ES-I3 (cell line): ENCODE results near the gene ADAMTSL2.

Source experiments
- H3K36me3 ChIP-seq: 2 replicates; pipeline ENCODE4 v1.6.1; 2013; ENCODE audit warnings: mild to moderate bottlenecking, low read length, control low read depth, moderate library complexity; ENCODE audit not compliant: insufficient read depth
- H3K4me1 ChIP-seq: 2 replicates; pipeline ENCODE4 v1.6.1; 2013; ENCODE audit warnings: mild to moderate bottlenecking, control low read depth, low read length; ENCODE audit not compliant: insufficient read depth
- H3K9ac ChIP-seq: 2 replicates; pipeline ENCODE4 v1.6.1; 2013; ENCODE audit warnings: low read depth, mild to moderate bottlenecking, low read length, moderate library complexity
- H3K9me3 ChIP-seq: 2 replicates; pipeline ENCODE4 v1.6.1; 2013; ENCODE audit warnings: mild to moderate bottlenecking, low read length, moderate library complexity; ENCODE audit not compliant: control insufficient read depth, insufficient read depth

The ADAMTSL2 gene

GRCh38 chr9:133581011-133581410 lies 46.5 kb downstream of the ADAMTSL2 start:
- H3K9me3 ChIP-seq, result no peaks in the 10 kb centered on the region
- peaks cover 27% of the 10 kb centered on the region for H3K4me1 ChIP-seq
- no peak overlapping the region for H3K9ac ChIP-seq
- no peaks in the 10 kb centered on the region for H3K36me3 ChIP-seq

- Histone ChIP-seq H3K9me3 (no peaks in the 10 kb centered on the region), H3K4me1 (peaks cover 30% of the 10 kb centered on the region), H3K9ac (no peak overlapping the region), H3K36me3 (no peaks in the 10 kb centered on the region)
Observed at GRCh38 chr9:133581513-133582343, 47.2 kb downstream of the ADAMTSL2 start.

- Histone ChIP-seq H3K9me3 (no peaks in the 10 kb centered on the region), H3K9ac (no peak overlapping the region), H3K4me1 (peaks cover 26% of the 10 kb centered on the region), H3K36me3 (no peaks in the 10 kb centered on the region)
Observed at GRCh38 chr9:133582501-133583045, 48.1 kb downstream of the ADAMTSL2 start.

- Histone ChIP-seq H3K9me3 (no peaks in the 10 kb centered on the region), H3K36me3 (no peaks in the 10 kb centered on the region), H3K9ac (no peak overlapping the region), H3K4me1 (peaks cover 26% of the 10 kb centered on the region)
Observed at GRCh38 chr9:133583111-133583510, 48.6 kb downstream of the ADAMTSL2 start.

GRCh38 chr9:133583586-133583985 lies 49.1 kb downstream of the ADAMTSL2 start:
- H3K4me1 ChIP-seq, result peaks cover 26% of the 10 kb centered on the region
- no peaks in the 10 kb centered on the region for H3K36me3 ChIP-seq
- H3K9me3 ChIP-seq, result no peaks in the 10 kb centered on the region
- H3K9ac ChIP-seq, result no peak overlapping the region

- H3K4me1 ChIP-seq, result peaks cover 26% of the 10 kb centered on the region
- H3K36me3 ChIP-seq, result no peaks in the 10 kb centered on the region
- no peak overlapping the region for H3K9ac ChIP-seq
- no peaks in the 10 kb centered on the region for H3K9me3 ChIP-seq
Observed at GRCh38 chr9:133584167-133584558, 49.7 kb downstream of the ADAMTSL2 start.

GRCh38 chr9:133584559-133585476 lies 50.3 kb downstream of the ADAMTSL2 start:
- Histone ChIP-seq H3K36me3 (no peaks in the 10 kb centered on the region), H3K9me3 (no peaks in the 10 kb centered on the region), H3K9ac (no peak overlapping the region), H3K4me1 (peaks cover 26% of the 10 kb centered on the region)

GRCh38 chr9:133585481-133586351 lies 51.2 kb downstream of the ADAMTSL2 start:
- no peaks in the 10 kb centered on the region for H3K36me3 ChIP-seq
- H3K9ac ChIP-seq, result no peak overlapping the region
- peaks cover 26% of the 10 kb centered on the region for H3K4me1 ChIP-seq

GRCh38 chr9:133587051-133587450 lies 52.5 kb downstream of the ADAMTSL2 start:
- Histone ChIP-seq H3K4me1 (peaks cover 20% of the 10 kb centered on the region), H3K9me3 (no peaks in the 10 kb centered on the region), H3K36me3 (no peaks in the 10 kb centered on the region), H3K9ac (no peak overlapping the region)

More at GRCh38 chr9:133585481-133586351, 51.2 kb downstream of the ADAMTSL2 start:
- H3K9me3 ChIP-seq, result no peaks in the 10 kb centered on the region

GRCh38 chr9:133587466-133587865 lies 53.0 kb downstream of the ADAMTSL2 start:
- Histone ChIP-seq H3K9ac (no peak overlapping the region), H3K4me1 (peaks cover 20% of the 10 kb centered on the region), H3K36me3 (no peaks in the 10 kb centered on the region)

GRCh38 chr9:133589454-133590227 lies 55.1 kb downstream of the ADAMTSL2 start:
- H3K9me3 ChIP-seq, result no peaks in the 10 kb centered on the region
- peaks cover 15% of the 10 kb centered on the region for H3K4me1 ChIP-seq
- no peaks in the 10 kb centered on the region for H3K36me3 ChIP-seq
- H3K9ac ChIP-seq, result no peak overlapping the region

More at GRCh38 chr9:133587466-133587865, 53.0 kb downstream of the ADAMTSL2 start:
- H3K9me3 ChIP-seq, result no peaks in the 10 kb centered on the region

GRCh38 chr9:133590231-133590855 lies 55.8 kb downstream of the ADAMTSL2 start:
- Histone ChIP-seq H3K4me1 (peaks cover 10% of the 10 kb centered on the region; the same call in 1 of the 2 replicates), H3K36me3 (no peaks in the 10 kb centered on the region), H3K9me3 (no peaks in the 10 kb centered on the region), H3K9ac (no peak overlapping the region)
